HT1080 (cell line): ENCODE results near the gene TUBB4B. TPM values are rescaled to one million over a fixed set of nuclear protein-coding genes. Genes with fewer than 3 reads are reported as not detected.

Experiments used
- DNase-seq: peaks from one replicate; pipeline ENCODE4 v3.0.0-alpha.2; 2015; ENCODE audit warnings: low read depth
- total RNA-seq: library from RNA; depleted of rRNA; stranded (reverse); fragments of >200 nt; shearing (Covaris generic); gene quantifications from 2 replicates; pipeline ENCODE4 v1.2.3, GENCODE V29; 2014

TUBB4B gene
- total RNA-seq, 1 experiment from 2014 or later, result 993 TPM

GRCh38 chr9:137268538-137269201, 27.6 kb downstream of the TUBB4B start:
- DNase-seq, result no peak

- no peak for DNase-seq
These were observed 28.2 kb downstream of the TUBB4B start for GRCh38 chr9:137269231-137269772.

GRCh38 chr9:137270929-137271695, 30.0 kb downstream of the TUBB4B start:
- no peak for DNase-seq

GRCh38 chr9:137271696-137272076, 30.6 kb downstream of the TUBB4B start:
- no peak for DNase-seq

DNA sequence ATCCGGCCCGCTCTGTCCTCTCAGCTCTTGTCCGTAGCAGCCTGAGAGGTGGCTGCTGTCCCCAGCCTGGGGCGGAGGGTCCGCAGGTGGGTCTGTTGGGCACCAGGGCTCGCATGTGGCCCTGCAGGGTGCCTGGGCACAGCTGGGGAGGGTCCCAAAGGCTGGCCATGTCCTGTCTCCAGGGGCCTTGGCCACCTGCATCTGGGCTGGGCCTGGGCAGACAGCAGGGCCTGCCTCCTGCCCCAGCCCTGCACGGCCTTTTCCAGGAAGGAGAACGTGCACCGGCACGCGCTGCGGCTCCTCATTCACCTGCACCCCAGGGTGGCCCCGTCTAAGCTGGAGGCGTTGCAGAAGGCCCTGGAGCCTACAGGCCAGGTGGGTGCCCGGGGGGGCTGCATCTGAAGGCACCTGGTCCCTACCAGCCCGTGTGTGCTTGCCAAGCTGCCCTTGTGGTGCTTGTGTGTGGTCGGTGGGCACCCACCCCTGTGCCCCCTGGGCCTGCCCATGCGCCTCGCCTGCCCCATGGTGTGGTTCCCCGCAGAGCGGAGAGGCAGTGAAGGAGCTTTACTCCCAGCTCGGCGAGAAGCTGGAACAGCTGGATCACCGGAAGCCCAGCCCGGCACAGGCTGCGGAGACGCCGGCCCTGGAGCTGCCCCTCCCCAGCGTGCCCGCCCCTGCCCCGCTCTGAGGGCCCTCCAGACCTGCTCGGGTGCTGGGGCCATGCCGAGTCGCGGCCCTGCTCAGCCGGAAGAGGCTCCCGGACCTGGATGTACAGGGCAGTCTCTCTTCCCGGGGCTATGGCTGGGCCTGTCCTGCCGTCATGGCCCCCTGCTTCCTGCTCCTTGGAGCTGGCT, 31.4 kb downstream of the TUBB4B start:
- DNase-seq, result no peak

DNA sequence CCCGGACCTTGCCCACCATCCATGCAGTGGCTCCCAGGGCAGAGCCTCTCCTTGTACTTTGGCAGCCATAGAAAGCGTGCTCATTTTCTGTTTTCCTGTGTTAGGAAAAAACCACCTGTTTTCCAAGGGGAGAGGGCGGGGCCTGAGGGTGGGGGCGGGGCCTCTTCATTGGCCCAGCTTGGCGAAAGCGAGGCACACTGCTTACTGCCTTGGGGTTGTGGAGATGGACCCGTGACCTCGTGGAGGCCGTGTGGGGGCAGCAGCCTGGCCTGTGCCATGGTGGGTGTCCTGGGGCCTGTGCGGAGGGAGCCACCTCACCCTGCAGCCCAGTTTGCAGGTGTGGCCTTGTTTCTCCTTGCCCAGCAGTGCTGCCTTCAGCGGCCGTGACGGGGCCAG, 32.0 kb downstream of the TUBB4B start:
- DNase-seq, result no peak

- no peak for DNase-seq
These were observed 32.7 kb downstream of the TUBB4B start for GRCh38 chr9:137273611-137274320.

- no peak for DNase-seq
These were observed 34.1 kb downstream of the TUBB4B start for GRCh38 chr9:137275203-137275587.

DNA sequence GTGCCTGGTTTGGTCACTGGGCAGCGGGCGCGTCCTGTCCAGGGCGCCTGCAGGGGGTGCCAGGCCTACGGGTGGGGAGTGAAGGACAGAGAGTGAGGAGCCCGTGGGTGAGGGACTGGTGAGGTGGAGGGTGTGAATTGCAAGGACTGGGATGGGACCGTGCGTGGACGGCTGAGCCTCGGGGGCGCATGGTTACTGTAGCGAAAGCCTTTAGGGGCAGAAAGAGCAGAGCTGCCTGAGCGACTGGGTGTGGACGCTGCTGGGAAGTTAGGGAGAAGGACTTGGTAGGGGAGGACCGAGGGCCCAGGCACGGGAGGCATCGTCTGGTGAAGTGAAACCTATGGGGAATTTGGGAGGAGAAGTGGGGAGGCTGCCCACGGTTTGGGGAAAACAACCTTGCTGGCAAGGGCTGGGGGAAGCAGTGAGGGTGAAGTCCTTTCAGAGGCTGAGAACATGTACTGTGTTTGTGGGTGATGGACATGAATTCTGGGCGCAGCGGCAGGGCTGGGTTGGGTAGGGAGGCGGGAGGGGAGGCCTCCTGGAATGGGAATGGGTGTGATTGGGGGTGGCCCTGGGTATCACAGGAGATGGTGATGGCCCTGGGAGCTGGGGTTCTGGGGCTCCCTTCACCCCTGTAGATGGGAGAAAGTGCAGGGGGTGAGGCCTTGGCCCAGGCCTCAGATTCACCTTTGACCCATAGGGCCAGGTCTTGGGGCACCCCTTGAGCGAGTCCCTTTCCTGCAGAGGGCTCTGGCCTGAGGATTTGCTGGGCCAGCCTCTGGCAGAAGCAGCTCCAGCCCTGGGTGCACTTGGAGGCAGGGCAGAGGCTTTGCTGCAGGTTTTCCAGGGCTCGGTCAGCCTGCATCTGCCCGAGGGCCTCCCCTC, 34.7 kb downstream of the TUBB4B start:
- DNase-seq, result no peak

GRCh38 chr9:137276473-137277328, 35.6 kb downstream of the TUBB4B start:
- DNase-seq, result peak; percentile 78

- peak; percentile 96 for DNase-seq
These were observed 36.4 kb downstream of the TUBB4B start, which contains the start of gene TOR4A for GRCh38 chr9:137277329-137278041. TOR4A (plus strand) TSS chr9:137277726; CDS start chr9:137278690, 964 bp downstream.

GRCh38 chr9:137278061-137278701, 37.1 kb downstream of the TUBB4B start:
- DNase-seq, result no peak

DNA sequence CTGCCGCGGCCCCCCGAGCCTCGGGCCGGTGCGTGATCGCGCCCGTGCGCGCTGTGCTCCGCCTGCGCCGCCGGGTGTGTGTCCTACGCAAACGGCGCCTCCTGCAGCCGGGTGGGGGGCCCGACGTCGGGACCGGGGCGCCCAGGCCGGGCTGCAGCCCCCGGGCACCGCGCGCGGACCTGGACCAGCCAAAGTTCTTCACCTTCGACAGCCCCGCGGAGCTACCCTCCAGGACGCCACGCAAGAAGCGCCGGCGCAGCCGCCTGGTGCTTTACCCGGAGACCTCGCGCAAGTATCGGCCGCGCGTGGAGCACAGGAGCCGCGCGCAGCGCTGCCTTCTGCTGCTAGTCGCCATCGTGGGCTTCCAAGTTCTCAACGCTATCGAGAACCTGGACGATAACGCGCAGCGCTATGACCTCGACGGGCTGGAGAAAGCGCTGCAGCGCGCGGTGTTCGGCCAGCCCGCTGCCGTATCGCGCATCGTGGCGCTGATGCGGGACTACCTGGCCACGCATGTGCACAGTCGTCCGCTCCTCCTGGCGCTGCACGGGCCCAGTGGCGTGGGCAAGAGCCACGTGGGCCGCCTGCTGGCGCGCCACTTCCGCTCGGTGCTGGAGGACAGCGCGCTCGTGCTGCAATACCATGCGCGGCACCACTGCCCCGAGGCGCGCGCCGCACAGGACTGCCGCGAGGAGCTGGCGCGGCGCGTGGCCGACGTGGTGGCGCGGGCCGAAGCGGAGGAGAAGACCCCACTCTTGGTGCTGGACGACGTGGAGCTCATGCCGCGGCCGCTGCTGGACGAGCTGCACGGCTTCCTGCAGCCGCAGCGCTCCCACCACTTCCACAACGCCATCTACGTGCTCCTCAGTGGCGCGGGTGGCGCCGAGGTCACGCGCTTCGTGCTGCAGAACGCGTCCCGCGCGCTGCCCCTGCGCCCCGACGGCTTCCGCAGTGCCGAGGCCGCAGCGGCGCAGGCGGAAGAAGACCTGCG, 37.9 kb downstream of the TUBB4B start:
- DNase-seq, result no peak

- DNase-seq, result no peak
These were observed 38.8 kb downstream of the TUBB4B start for GRCh38 chr9:137279741-137280473.

- no peak for DNase-seq
These were observed 39.6 kb downstream of the TUBB4B start for GRCh38 chr9:137280474-137281344.
